Right ventricle myocardium superior (tissue), 1 donor: Measurements from ENCODE around the gene PRDM16. TPM values are rescaled to one million over a fixed set of nuclear protein-coding genes. Genes with fewer than 3 reads are reported as not detected.

ENCODE experiments used
- ATAC-seq: fragments of 200-7000 bp; cut with Tn5 transposase; one replicate; pipeline ENCODE4 v1.9.1; 2020; ENCODE audit warnings: mild to moderate bottlenecking; ENCODE audit not compliant: poor library complexity
- DNase-seq: peaks from one replicate; pipeline ENCODE4 v3.0.0-alpha.2; 2020
- intact Hi-C: fragments of 100-400 bp; cut with DNase I; formaldehyde crosslinking; loops from one replicate; pipeline ENCODE4 v1.11.2; 2022
- total RNA-seq: library from RNA; stranded (reverse); fragmentation: NEBNext Ultra II Directional; extraction: Animal tissue kit (Norgen Biotek cat#: 25700); gene quantifications from one replicate; pipeline ENCODE4 v1.2.1, GENCODE V29; 2021
- donor health status: DM: no; HTN: yes; CAD: no; lungs with severe emphysema.

PRDM16 gene
- total RNA-seq, 1 donor from 2014 or later: 14.2 TPM

GRCh38 chr1:3347257-3348020, 278.4 kb downstream of the PRDM16 start:
- ATAC-seq (peak; percentile 3), DNase-seq (no peak)
- intact Hi-C loops: no loop called here

GRCh38 chr1:3348196-3348865, 279.3 kb downstream of the PRDM16 start:
- ATAC-seq (peak; percentile 60), DNase-seq (peak; percentile 69)
- intact Hi-C loops: no loop called here

GRCh38 chr1:3349161-3349967, 280.4 kb downstream of the PRDM16 start:
- intact Hi-C loops: no loop called here
- ATAC-seq (peak; percentile 75), DNase-seq (peak; percentile 90)

GRCh38 chr1:3349968-3350299, 280.9 kb downstream of the PRDM16 start:
- ATAC-seq: no peak
- no peak for DNase-seq
- intact Hi-C loops: loop anchor here (5.0 kb wide), 2 partner anchors 57 to 278 kb away; no protein-coding TSS in a partner anchor

DNA sequence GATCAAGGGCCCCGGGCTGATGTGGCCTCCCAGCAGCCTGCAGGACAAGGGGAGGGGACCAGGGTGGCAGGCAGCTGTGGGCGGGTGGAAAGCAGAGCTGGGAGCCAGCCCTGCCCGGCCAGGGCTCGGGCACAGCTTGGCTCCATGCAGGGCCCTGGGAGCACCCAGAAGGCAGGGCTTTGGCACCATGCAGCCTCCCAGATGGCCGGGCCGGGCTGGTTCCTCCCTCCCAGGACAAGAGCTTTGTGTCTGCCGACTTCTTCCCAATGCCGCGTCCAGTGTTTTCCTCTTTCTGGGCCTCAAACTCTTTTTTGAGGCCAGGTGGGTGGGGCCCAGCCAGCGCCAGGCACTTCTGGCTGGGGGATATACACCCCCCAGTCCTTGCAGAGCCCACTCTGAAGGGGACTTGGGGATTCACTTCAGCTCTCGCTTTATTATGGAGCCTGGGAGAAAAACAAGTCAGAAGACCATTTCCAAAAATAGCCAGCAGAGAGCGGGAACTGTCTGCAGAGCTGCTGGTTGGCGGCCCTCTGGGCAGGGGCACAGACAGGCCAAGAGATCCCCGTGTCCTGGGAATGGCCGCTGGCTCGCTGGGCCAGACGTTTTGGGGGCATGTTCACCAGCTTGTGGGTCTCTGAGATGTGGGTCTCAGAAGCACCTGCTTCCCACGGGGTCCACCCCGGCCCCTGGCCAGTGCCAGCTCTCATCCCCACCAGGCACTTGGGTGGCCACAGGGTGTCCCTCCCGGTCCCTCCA, 281.7 kb downstream of the PRDM16 start:
- DNase-seq (peak; percentile 85), ATAC-seq (peak; percentile 50)
- intact Hi-C loops: loop anchor here (5.0 kb wide), 2 partner anchors 57 to 278 kb away; no protein-coding TSS in a partner anchor

DNA sequence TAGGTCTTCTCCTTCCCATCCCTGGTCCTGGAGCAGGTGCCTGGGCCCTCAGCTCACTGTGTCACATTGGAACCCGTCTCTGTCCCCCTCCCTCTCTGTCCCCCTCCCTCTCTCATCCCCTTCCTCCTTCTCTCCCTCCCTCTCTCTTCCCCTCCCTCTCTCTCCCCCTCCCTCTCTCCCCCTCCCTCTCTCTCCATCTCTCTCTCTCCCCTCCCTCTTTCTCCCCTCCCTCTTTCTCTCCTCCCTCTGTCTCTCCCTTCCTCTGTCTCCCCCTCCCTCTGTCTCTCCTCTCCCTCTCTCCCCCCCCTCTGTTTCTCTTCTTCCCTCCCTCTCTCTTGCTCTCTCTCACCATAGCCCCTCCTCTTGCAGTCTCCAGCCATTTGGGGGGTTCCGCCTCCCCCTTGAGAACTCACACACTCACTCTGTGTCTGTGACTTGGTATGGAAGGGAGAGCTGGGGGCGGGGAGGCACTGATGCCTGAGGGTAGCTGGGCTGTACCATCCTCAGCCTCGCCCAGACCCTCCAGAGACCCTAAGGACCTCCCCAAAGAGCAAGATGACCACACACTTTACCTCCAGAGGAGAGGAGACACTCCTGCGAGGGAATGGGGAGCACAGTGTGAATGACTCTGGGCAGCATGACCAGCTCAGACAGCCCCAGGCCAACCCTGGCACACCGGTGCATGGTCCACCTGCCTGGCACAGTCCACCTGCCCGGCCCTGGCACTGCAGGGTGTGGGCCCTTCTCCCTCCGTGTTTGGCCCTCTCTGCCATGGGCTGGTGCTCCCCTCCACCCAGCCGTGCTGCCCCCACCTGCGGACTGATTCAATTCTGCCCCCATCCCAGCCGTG, 282.7 kb downstream of the PRDM16 start:
- no peak for DNase-seq
- intact Hi-C loops: loop anchor here (5.0 kb wide), 2 partner anchors 56 to 279 kb away; no protein-coding TSS in a partner anchor
- no peak for ATAC-seq

DNA sequence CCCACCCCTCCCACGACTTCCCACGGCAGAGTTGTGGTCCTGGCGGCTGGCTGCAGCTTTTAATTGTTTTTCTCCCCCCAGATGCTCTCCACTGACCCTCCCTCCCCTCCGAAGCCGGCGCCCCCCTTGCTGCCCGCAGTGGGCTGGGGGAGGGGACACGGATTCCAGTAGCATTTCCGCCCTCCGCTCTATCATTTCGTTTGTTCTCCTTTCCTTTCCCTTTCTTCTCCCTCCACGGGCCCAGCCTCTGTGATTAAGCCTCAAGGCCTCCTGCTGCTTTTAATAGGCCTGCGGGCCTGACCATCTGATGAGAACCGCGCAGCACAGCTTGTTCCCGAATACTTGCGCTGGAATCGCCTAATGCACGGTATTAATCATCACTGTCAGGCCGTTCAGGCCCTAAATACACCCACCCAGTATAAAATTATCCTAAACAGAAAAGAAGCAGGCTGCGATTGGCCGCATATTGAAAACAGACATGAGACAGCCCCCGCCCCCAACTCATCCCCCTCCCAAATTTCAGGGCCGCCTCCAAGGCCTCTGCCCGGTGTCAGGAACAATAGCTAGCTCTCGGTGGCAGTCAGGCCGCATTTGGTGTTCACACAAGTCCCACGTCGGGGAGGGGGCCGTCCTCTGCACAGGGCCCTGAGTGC, 283.4 kb downstream of the PRDM16 start:
- intact Hi-C loops: loop anchor here (5.0 kb wide), 2 partner anchors 55 to 280 kb away; no protein-coding TSS in a partner anchor
- no peak for ATAC-seq
- no peak for DNase-seq

GRCh38 chr1:3352952-3353331, 283.9 kb downstream of the PRDM16 start:
- DNase-seq: peak; percentile 76
- intact Hi-C loops: loop anchor here (5.0 kb wide), 2 partner anchors 54 to 281 kb away; no protein-coding TSS in a partner anchor
- no peak for ATAC-seq

DNA sequence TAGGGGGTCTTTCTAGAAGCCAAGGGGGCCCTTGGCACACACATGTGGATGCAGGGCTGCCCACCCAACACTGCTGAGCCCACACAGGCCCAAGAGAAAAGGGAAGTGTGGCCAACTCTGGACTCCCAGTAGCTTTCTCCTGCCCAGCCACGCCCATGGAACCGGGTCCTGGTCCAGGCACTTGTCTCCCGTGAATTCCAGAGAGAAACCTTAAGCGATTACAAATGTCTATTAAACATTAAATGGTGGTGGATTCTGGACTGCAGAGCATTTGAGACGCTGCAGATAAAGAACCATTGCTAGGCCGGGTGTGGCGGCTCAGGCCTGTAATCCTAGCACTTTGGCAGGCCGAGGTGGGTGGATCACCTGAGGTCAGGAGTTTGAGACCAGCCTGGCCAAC, 284.9 kb downstream of the PRDM16 start:
- DNase-seq (no peak), ATAC-seq (no peak)
- intact Hi-C loops: loop anchor here (5.0 kb wide), 2 partner anchors 53 to 282 kb away; no protein-coding TSS in a partner anchor

DNA sequence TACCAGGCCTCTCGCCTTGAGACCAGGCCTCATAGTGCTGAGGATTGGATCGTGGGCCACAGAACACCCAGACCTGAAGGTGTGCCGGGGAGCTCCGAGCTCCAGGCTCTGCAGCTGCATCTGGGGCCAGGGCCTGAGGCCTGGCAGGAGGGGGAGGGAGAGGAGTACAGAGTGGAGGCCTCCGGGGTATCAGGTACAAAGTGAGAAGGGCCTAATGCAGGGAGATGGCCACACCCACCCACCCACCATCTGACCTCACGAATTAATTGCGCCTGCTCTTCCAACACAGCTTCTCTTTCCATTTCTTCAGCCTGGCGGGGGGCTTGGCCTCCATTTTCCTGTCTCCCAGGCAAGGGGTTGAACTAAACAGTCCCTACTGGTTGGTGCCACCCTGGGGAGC, 286.1 kb downstream of the PRDM16 start:
- no peak for DNase-seq
- no peak for ATAC-seq
- intact Hi-C loops: no loop called here

DNA sequence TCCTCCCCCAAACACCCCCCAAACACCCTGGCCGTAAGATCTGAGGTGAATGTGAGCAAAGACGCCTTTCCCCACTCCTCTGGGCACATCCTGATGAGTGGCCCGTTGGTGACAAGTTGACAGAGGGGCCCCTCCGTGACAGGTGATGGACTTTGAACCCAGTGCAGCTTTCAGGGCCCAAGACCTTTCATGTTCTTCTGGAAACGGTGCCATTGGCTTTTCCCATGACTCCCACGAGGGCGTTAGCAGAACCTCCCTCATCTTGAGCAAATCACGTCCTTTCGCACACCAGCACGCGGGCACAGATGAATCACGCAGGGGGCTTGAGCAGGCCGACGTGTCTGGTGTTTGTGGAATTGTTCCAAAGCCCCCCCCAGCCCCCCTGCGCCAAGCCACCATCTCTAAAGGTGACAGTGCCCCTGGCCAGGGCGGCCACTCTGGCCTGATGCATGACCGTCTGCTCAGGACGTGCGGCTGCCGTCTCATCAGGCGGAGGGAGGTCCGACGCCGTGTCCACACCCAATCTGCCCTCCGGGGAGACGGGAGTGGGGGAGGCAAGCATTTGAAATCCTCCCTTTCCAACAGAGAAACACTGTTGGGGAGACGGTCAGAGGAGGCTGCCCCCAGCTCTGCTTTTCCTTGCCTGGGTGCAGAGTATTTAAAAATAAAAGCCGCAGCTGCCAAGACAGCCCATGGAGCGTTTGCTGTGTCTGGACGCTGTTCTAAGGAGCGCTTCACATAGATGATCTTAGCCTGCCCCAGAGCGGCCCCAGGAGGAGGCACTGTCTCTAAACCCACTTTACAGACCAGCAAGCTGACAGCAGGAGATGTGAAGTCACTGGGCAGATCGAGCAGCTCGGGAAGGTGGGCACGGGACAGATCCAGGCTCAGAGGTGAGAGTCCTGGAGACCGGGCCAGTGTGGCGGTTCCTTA, 287.2 kb downstream of the PRDM16 start:
- no peak for ATAC-seq
- intact Hi-C loops: no loop called here
- DNase-seq: no peak

- intact Hi-C loops: no loop called here
- ATAC-seq: no peak
- DNase-seq: no peak
Measured at GRCh38 chr1:3356827-3357460, 287.9 kb downstream of the PRDM16 start.

- ATAC-seq: no peak
- DNase-seq: no peak
- intact Hi-C loops: no loop called here
Measured at GRCh38 chr1:3357526-3358297, 288.7 kb downstream of the PRDM16 start.

DNA sequence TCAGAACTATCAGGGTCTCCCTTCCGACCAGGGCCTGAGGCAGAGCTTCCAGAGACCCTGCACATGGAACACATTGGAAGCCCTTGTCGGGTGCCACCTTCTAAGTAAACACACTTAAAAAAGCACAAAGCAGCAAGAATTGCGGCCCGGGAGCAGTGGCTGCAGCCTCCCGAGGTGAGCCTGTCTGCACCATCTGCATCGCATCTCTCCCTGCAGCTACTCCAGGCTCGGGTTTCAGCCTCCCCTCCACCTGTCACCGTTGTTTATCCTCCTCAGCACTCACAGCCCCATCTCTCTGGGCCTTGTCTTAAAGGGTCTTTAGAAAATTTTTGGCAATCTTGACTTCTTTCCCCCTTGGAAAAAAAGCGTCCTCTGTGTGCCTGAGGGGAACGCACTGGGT, 290.3 kb downstream of the PRDM16 start:
- intact Hi-C loops: no loop called here
- ATAC-seq (no peak), DNase-seq (no peak)
